Measurements from ENCODE around the gene FTSJ1. TPM values are rescaled to one million over a fixed set of nuclear protein-coding genes. Genes with fewer than 3 reads are reported as not detected.

The FTSJ1 gene
- total RNA-seq, 1 experiment from 2014 or later, result 49.4 TPM

GRCh38 chrX:48470833-48471118 lies 5.2 kb upstream of the FTSJ1 start:
- no peak overlapping the region for H3K27ac ChIP-seq (ENCODE audit: insufficient read length, low read depth, low read length)
- H3K79me1 ChIP-seq (ENCODE audit: insufficient read depth, low read depth, low read length, poor library complexity, severe bottlenecking), result no peaks in the 10 kb centered on the region
- H2AK5ac ChIP-seq (ENCODE audit: insufficient read length, low read length), result no peak overlapping the region
- H4K20me1 ChIP-seq (ENCODE audit: control insufficient read depth, insufficient read depth, insufficient read length), result no peaks in the 10 kb centered on the region
- H3K4me1 ChIP-seq (ENCODE audit: insufficient read depth, low read length), result peaks cover 4% of the 10 kb centered on the region; the same call in 1 of the 2 replicates
- H3K4ac ChIP-seq (ENCODE audit: low read depth, low read length), result no peak overlapping the region
- peaks cover 13 to 18% (median 16%) of the 10 kb centered on the region in 3 experiments; a peak in 6 of 7 replicates for H3K36me3 Mint-ChIP-seq (ENCODE audit: insufficient read depth in 1 of 3, low read depth in 3 of 3)
- no peaks in the 10 kb centered on the region for H3K79me2 ChIP-seq (ENCODE audit: insufficient read depth, low read length)
- H2AFZ ChIP-seq (ENCODE audit: low read length), result no peak overlapping the region
- no peak overlapping the region for H3K4me3 Mint-ChIP-seq
- no peak overlapping the region for H2BK120ac ChIP-seq (ENCODE audit: low read depth, low read length, poor library complexity, severe bottlenecking)
- no peak overlapping the region for H3K56ac ChIP-seq (ENCODE audit: insufficient read length, low read depth, low read length)
- H2BK20ac ChIP-seq (ENCODE audit: low read depth, low read length, poor library complexity, severe bottlenecking), result no peak overlapping the region
- no peaks in the 10 kb centered on the region for H3K27me3 ChIP-seq (ENCODE audit: insufficient read depth, low read length)
- no peak overlapping the region for H3T11ph ChIP-seq (ENCODE audit: low read length)
- H2BK15ac ChIP-seq (ENCODE audit: low read depth, low read length), result no peak overlapping the region
- H4K8ac ChIP-seq (replicated peaks; ENCODE audit: insufficient read length, low read depth, low read length), result no peak overlapping the region
- no peak overlapping the region for H2BK5ac ChIP-seq (ENCODE audit: insufficient read length, low read length)
- H3K9me3 Mint-ChIP-seq, result peaks cover 75 to 85% of the 10 kb centered on the region in 2 experiments
- H3K9me3 ChIP-seq (ENCODE audit: control insufficient read depth, low read depth, low read length), result peaks cover 30% of the 10 kb centered on the region
- no peak overlapping the region for H3K14ac ChIP-seq (ENCODE audit: insufficient read depth, low read length)
- peaks cover 8% of the 10 kb centered on the region for H3K23me2 ChIP-seq (ENCODE audit: insufficient read length, low read depth, low read length, poor library complexity, severe bottlenecking)
- TF ChIP-seq CTCF (conservative IDR thresholded peaks at IDR 0.05), result no peak
- H4K5ac ChIP-seq (ENCODE audit: insufficient read length, low read depth, low read length), result no peak overlapping the region
- no peak overlapping the region for H3K4me2 ChIP-seq (ENCODE audit: insufficient read depth, insufficient read length, low read length)
- H4K91ac ChIP-seq (ENCODE audit: insufficient read length, low read depth, low read length), result no peak overlapping the region
- no peak overlapping the region for H3K9ac ChIP-seq (ENCODE audit: extremely low read depth, insufficient read length, low read length)
- H3K18ac ChIP-seq (ENCODE audit: insufficient read length, low read depth, low read length), result no peak overlapping the region
- no peak overlapping the region for H2BK12ac ChIP-seq (ENCODE audit: insufficient read length, low read depth, low read length)
- no CpG with 5 or more reads among the region's 9 CpGs for WGBS (ENCODE audit: extremely low coverage, insufficient read length, low lambda C conversion rate)
- no peak for DNase-seq
- H3K27ac Mint-ChIP-seq, result no peak overlapping the region
- peaks cover 30 to 48% of the 10 kb centered on the region in 2 experiments for H3K4me1 Mint-ChIP-seq
- H3K27me3 Mint-ChIP-seq (ENCODE audit: low read depth), result peaks cover 5% of the 10 kb centered on the region
- H3K23ac ChIP-seq (ENCODE audit: insufficient read length, low read depth, low read length), result no peak overlapping the region

Data from H9 (cell line).